Measurements from ENCODE around the gene TMEM187. TPM values are rescaled to one million over a fixed set of nuclear protein-coding genes. Genes with fewer than 3 reads are reported as not detected.

Gene TMEM187
- total and polyA plus RNA-seq, 10 of the 15 experiments (the other 5 are each of a cell fraction or from before 2014, with no cell fraction given), result 0.45 to 8.5 (median 4.1) TPM

GRCh38 chrX:154026136-154027021 is 53.8 kb downstream of the TMEM187 start (continued):
- no peak for TF ChIP-seq ZBTB40 (IDR thresholded peaks at IDR 0.05; ENCODE audit: borderline replicate concordance)

GRCh38 chrX:154027022-154027402 is 54.5 kb downstream of the TMEM187 start:
- H3K36me3 ChIP-seq (ENCODE audit: control insufficient read depth in 2 of 2, insufficient read depth in 2 of 2, low read length in 1 of 2), result no peaks in the 10 kb centered on the region; a peak in 3 of 4 replicates
- H3K4me2 ChIP-seq (ENCODE audit: control insufficient read depth, insufficient read depth), result no peak overlapping the region
- no peak overlapping the region for H3K27ac ChIP-seq (ENCODE audit: control insufficient read depth, insufficient read depth)
- no TSS peak for BruUV-seq (replicated peaks)
- H3K79me2 ChIP-seq (ENCODE audit: control insufficient read depth, insufficient read depth, low read length), result no peaks in the 10 kb centered on the region
- intact Hi-C loops (cut with micrococcal nuclease; ENCODE audit: unreplicated experiment) (no loop called here), in situ Hi-C loops (cut with MboI) (no loop called here)
- H4K20me1 ChIP-seq (ENCODE audit: control insufficient read depth, insufficient read depth), result no peaks in the 10 kb centered on the region; the same call in 1 of the 2 replicates
- no peak overlapping the region for H2AFZ ChIP-seq (ENCODE audit: control insufficient read depth, low read depth, low read length)
- ChIA-PET CTCF (interaction anchor here (0.6 to 4.4 kb wide), 2 partner anchors 13 to 76 kb away, joined by 3 to 26 read pairs; no protein-coding TSS in a partner anchor), SMC1A (ENCODE audit: uncharacterized antibody, unreplicated experiment) (interaction anchor here (1.2 kb wide), 1 partner anchor 17 kb away, joined by 4 read pairs; no protein-coding TSS in a partner anchor), RAD21 (ENCODE audit: unreplicated experiment) (no interaction called here), POLR2A (interaction anchor here (0.8 kb wide), 1 partner anchor 59 kb away, joined by 3 read pairs; no protein-coding TSS in a partner anchor)
- H3K4me1 ChIP-seq (ENCODE audit: control insufficient read depth, insufficient read depth, low read length), result no peaks in the 10 kb centered on the region
- ATAC-seq (no peak), DNase-seq (ENCODE audit: low read depth, low spot score) (no peak), FAIRE-seq (no peak)
- WGBS (ENCODE audit: insufficient coverage, insufficient replicate concordance, low lambda C conversion rate, missing lambda C conversion rate), result 81% methylated on average over 6 of the region's 6 CpGs
- no peak overlapping the region for H3K4me3 ChIP-seq
- no peaks in the 10 kb centered on the region for H3K9me3 ChIP-seq (replicated peaks; ENCODE audit: control insufficient read depth, insufficient read depth, low read length)
- no peaks in the 10 kb centered on the region; a peak in 1 of 4 replicates for H3K27me3 ChIP-seq (replicated peaks in 1 of 2; ENCODE audit: control insufficient read depth in 2 of 2, insufficient read depth in 2 of 2, low read length in 1 of 2)
- H3K9ac ChIP-seq (ENCODE audit: control insufficient read depth, insufficient read depth, low read length), result no peak overlapping the region
- TF ChIP-seq MYB (IDR thresholded peaks at IDR 0.05; ENCODE audit: borderline replicate concordance, low read depth, low read length), result no peak
- TF ChIP-seq ZBTB4 (CRISPR knock-in tag; IDR thresholded peaks at IDR 0.05), result no peak
- TF ChIP-seq SUZ12 (IDR thresholded peaks at IDR 0.05; ENCODE audit: unreplicated experiment), result no peak
- no peak for TF ChIP-seq TCF3 (IDR thresholded peaks at IDR 0.05; ENCODE audit: borderline replicate concordance, insufficient read depth, low read depth, low read length)
- no peak for TF ChIP-seq SP1 (IDR thresholded peaks at IDR 0.05; ENCODE audit: low read depth, low read length)
- TF ChIP-seq CHD2 (IDR thresholded peaks at IDR 0.05; ENCODE audit: borderline replicate concordance, low read depth, low read length), result no peak
- TF ChIP-seq ATF7 (IDR thresholded peaks at IDR 0.05; ENCODE audit: low read depth), result no peak
- TF ChIP-seq NRF1 (conservative IDR thresholded peaks at IDR 0.05; ENCODE audit: low read depth, low read length), result no peak
- no peak for TF ChIP-seq WRNIP1 (IDR thresholded peaks at IDR 0.05; ENCODE audit: borderline replicate concordance, low read depth, low read length)
- TF ChIP-seq MTA3 (IDR thresholded peaks at IDR 0.05; ENCODE audit: borderline replicate concordance, low read length), result no peak
- no peak for TF ChIP-seq KAT2A (conservative IDR thresholded peaks at IDR 0.05; ENCODE audit: control insufficient read depth, low read depth, low read length)
- TF ChIP-seq SMAD1 (IDR thresholded peaks at IDR 0.05; ENCODE audit: low read depth, partially characterized antibody), result no peak
- TF ChIP-seq TARDBP (IDR thresholded peaks at IDR 0.05; ENCODE audit: borderline replicate concordance), result no peak
- no peak for TF ChIP-seq SIX5 (IDR thresholded peaks at IDR 0.05; ENCODE audit: low read depth, low read length, severe bottlenecking)

All from GM12878 (cell line).